HG03066 (cell line): Measurements from ENCODE around the gene TOX2.

Source experiments
- ATAC-seq: cut with Tn5 transposase; IDR thresholded peaks from one replicate; pipeline ENCODE4 v1.9.1; 2021; ENCODE audit warnings: low read depth; ENCODE audit not compliant: unreplicated experiment

TOX2 gene

GRCh38 chr20:43974695-43975094, 60.0 kb downstream of the TOX2 start:
- ATAC-seq, result no peak

GRCh38 chr20:43975096-43975768, 60.6 kb downstream of the TOX2 start:
- ATAC-seq, result no peak

GRCh38 chr20:43976547-43976946, 61.9 kb downstream of the TOX2 start:
- no peak for ATAC-seq

GRCh38 chr20:43977252-43977651, 62.6 kb downstream of the TOX2 start:
- ATAC-seq, result no peak

GRCh38 chr20:43977962-43978361, 63.3 kb downstream of the TOX2 start:
- no peak for ATAC-seq

- ATAC-seq, result no peak
These were observed 65.0 kb downstream of the TOX2 start for GRCh38 chr20:43979576-43980105.

- ATAC-seq, result no peak
These were observed 66.9 kb downstream of the TOX2 start for GRCh38 chr20:43981540-43981939.

- no peak for ATAC-seq
These were observed 67.4 kb downstream of the TOX2 start for GRCh38 chr20:43982016-43982415.

GRCh38 chr20:43982886-43983285, 68.2 kb downstream of the TOX2 start:
- ATAC-seq, result no peak

- no peak for ATAC-seq
These were observed 68.7 kb downstream of the TOX2 start for GRCh38 chr20:43983359-43983758.

- ATAC-seq, result no peak
These were observed 69.3 kb downstream of the TOX2 start for GRCh38 chr20:43983904-43984361.

- no peak for ATAC-seq
These were observed 69.9 kb downstream of the TOX2 start for GRCh38 chr20:43984587-43984986.

GRCh38 chr20:43985121-43985520, 70.5 kb downstream of the TOX2 start:
- ATAC-seq, result no peak

GRCh38 chr20:43985608-43986316, 71.1 kb downstream of the TOX2 start:
- ATAC-seq, result no peak

GRCh38 chr20:43987018-43987417, 72.4 kb downstream of the TOX2 start:
- no peak for ATAC-seq

- no peak for ATAC-seq
These were observed 72.9 kb downstream of the TOX2 start for GRCh38 chr20:43987531-43987930.

- no peak for ATAC-seq
These were observed 73.8 kb downstream of the TOX2 start for GRCh38 chr20:43988451-43988850.

GRCh38 chr20:43988867-43989266, 74.2 kb downstream of the TOX2 start:
- no peak for ATAC-seq

GRCh38 chr20:43991261-43991660, 76.6 kb downstream of the TOX2 start:
- ATAC-seq, result no peak

- ATAC-seq, result no peak
These were observed 77.3 kb downstream of the TOX2 start for GRCh38 chr20:43991982-43992381.

- no peak for ATAC-seq
These were observed 78.2 kb downstream of the TOX2 start for GRCh38 chr20:43992885-43993284.

GRCh38 chr20:43993560-43993959, 78.9 kb downstream of the TOX2 start:
- ATAC-seq, result no peak
